HG02571 (cell line): ENCODE results near the gene TSPAN33.
"Not testable (repeated sequence)": the region's sequence is repeated elsewhere in the genome, so short reads cannot be mapped to it uniquely, and the experiment has no call there.

Experiments used
- ATAC-seq: cut with Tn5 transposase; IDR thresholded peaks from one replicate; pipeline ENCODE4 v1.9.1; 2021; ENCODE audit warnings: mild to moderate bottlenecking, moderate library complexity; ENCODE audit not compliant: unreplicated experiment

The TSPAN33 gene

GRCh38 chr7:129205126-129205818 lies 60.8 kb downstream of the TSPAN33 start:
- ATAC-seq, result no peak

- no peak for ATAC-seq
Measured at GRCh38 chr7:129205987-129206785, 61.7 kb downstream of the TSPAN33 start.

- no peak for ATAC-seq
Measured at GRCh38 chr7:129208667-129209066, 64.2 kb downstream of the TSPAN33 start.

GRCh38 chr7:129209067-129209926 lies 64.8 kb downstream of the TSPAN33 start:
- no peak for ATAC-seq

GRCh38 chr7:129210256-129210988 lies 65.9 kb downstream of the TSPAN33 start:
- no peak for ATAC-seq

GRCh38 chr7:129210989-129211312 lies 66.4 kb downstream of the TSPAN33 start:
- ATAC-seq, result no peak

- no peak for ATAC-seq
Measured at GRCh38 chr7:129212126-129212525, 67.6 kb downstream of the TSPAN33 start.

GRCh38 chr7:129212596-129212995 lies 68.1 kb downstream of the TSPAN33 start:
- no peak for ATAC-seq

GRCh38 chr7:129213828-129214227 lies 69.3 kb downstream of the TSPAN33 start:
- no peak for ATAC-seq

GRCh38 chr7:129215691-129216090 lies 71.2 kb downstream of the TSPAN33 start:
- not testable (repeated sequence) for ATAC-seq

- not testable (repeated sequence) for ATAC-seq
Measured at GRCh38 chr7:129216101-129216715, 71.7 kb downstream of the TSPAN33 start.

- ATAC-seq, result not testable (repeated sequence)
Measured at GRCh38 chr7:129216821-129217416, 72.4 kb downstream of the TSPAN33 start.

- no peak for ATAC-seq
Measured at GRCh38 chr7:129218514-129219062, 74.1 kb downstream of the TSPAN33 start.

GRCh38 chr7:129219166-129219565 lies 74.7 kb downstream of the TSPAN33 start:
- ATAC-seq, result not testable (repeated sequence)
